Neural progenitor cell (in vitro differentiated cells): ENCODE data around the gene ATP13A1. TPM values are rescaled to one million over a fixed set of nuclear protein-coding genes. Genes with fewer than 3 reads are reported as not detected.
"Not testable (repeated sequence)": the region's sequence is repeated elsewhere in the genome, so short reads cannot be mapped to it uniquely, and the experiment has no call there.

Source experiments
- DNase-seq: peaks from one replicate; pipeline ENCODE4 v3.0.0-alpha.2; 2016; ENCODE audit warnings: low spot score
- H2AFZ ChIP-seq: fragments of 200-600 bp; sonication (generic); replicated peaks from 2 replicates; pipeline ENCODE4 v1.6.1; 2016; ENCODE audit warnings: antibody characterized with exemption
- H3F3A ChIP-seq: fragments of 200-600 bp; sonication (generic); 2 replicates; pipeline ENCODE4 v1.6.1; 2016; ENCODE audit warnings: antibody characterized with exemption, low read depth
- H3K27ac ChIP-seq: fragments of 200-600 bp; sonication (generic); 2 replicates; pipeline ENCODE4 v1.5.1; 2016; ENCODE audit warnings: mild to moderate bottlenecking
- H3K27me3 ChIP-seq: fragments of 200-600 bp; sonication (generic); 2 replicates; pipeline ENCODE4 v1.6.1; 2016; ENCODE audit warnings: mild to moderate bottlenecking, moderate library complexity
- H3K36me3 ChIP-seq: fragments of 200-600 bp; sonication (generic); 2 replicates; pipeline ENCODE4 v1.5.1; 2016
- H3K4me1 ChIP-seq: fragments of 200-600 bp; sonication (generic); 2 replicates; pipeline ENCODE4 v1.6.1; 2016; ENCODE audit warnings: mixed run types
- H3K4me2 ChIP-seq: fragments of 200-600 bp; sonication (generic); 2 replicates; pipeline ENCODE4 v1.6.1; 2016
- H3K4me3 ChIP-seq: fragments of 200-600 bp; sonication (generic); 2 replicates; pipeline ENCODE4 v1.5.1; 2016
- H3K79me2 ChIP-seq: fragments of 200-600 bp; sonication (generic); 2 replicates; pipeline ENCODE4 v1.6.1; 2016; ENCODE audit warnings: low read depth
- H3K9ac ChIP-seq: fragments of 200-600 bp; sonication (generic); 2 replicates; pipeline ENCODE4 v1.6.1; 2016
- H3K9me3 ChIP-seq: fragments of 200-600 bp; sonication (generic); 2 replicates; pipeline ENCODE4 v1.5.1; 2016; ENCODE audit warnings: low read depth
- H4K20me1 ChIP-seq: fragments of 200-600 bp; sonication (generic); 2 replicates; pipeline ENCODE4 v1.6.1; 2016; ENCODE audit warnings: low read depth
- H3K27ac Mint-ChIP-seq: 3 replicates; pipeline ENCODE4 v1.8.0; 2021; ENCODE audit warnings: mixed read lengths
- H3K27me3 Mint-ChIP-seq: 2 replicates; pipeline ENCODE4 v1.8.0; 2022; ENCODE audit warnings: low read depth, mild to moderate bottlenecking, inconsistent platforms, moderate library complexity, mixed read lengths; ENCODE audit not compliant: insufficient read depth
- H3K36me3 Mint-ChIP-seq: 3 replicates; pipeline ENCODE4 v1.8.0; 2021; ENCODE audit warnings: mixed read lengths
- H3K4me1 Mint-ChIP-seq: 3 replicates; pipeline ENCODE4 v1.8.0; 2021; ENCODE audit warnings: mixed read lengths
- H3K4me3 Mint-ChIP-seq: 3 replicates; pipeline ENCODE4 v1.8.0; 2021; ENCODE audit warnings: mild to moderate bottlenecking, moderate library complexity, mixed read lengths
- H3K9me3 Mint-ChIP-seq: 3 replicates; pipeline ENCODE4 v1.8.0; 2020; ENCODE audit warnings: mixed read lengths
- EZH2 ChIP-seq: fragments of 200-600 bp; sonication (generic); IDR thresholded peaks from 2 replicates; pipeline ENCODE4 v1.6.1; 2017; ENCODE audit warnings: antibody characterized with exemption, mild to moderate bottlenecking, moderate library complexity
- EZH2phosphoT487 ChIP-seq: fragments of 200-600 bp; sonication (generic); IDR thresholded peaks from 2 replicates; pipeline ENCODE4 v1.6.1; 2017; ENCODE audit warnings: antibody characterized with exemption
- total RNA-seq: library from RNA; depleted of rRNA; stranded (reverse); fragments of >200 nt; gene quantifications from 2 replicates; pipeline ENCODE4 v1.2.3, GENCODE V29; 2015; ENCODE audit warnings: low replicate concordance
- TF ChIP-seq, protein P1 (sequence below): fragments of 200-600 bp; sonication (generic); IDR thresholded peaks from 2 replicates; pipeline ENCODE4 v1.5.1; 2017; ENCODE audit warnings: antibody characterized with exemption, mild to moderate bottlenecking

ATP13A1 gene
- total RNA-seq, 1 donor from 2014 or later, result 19.2 TPM

DNA sequence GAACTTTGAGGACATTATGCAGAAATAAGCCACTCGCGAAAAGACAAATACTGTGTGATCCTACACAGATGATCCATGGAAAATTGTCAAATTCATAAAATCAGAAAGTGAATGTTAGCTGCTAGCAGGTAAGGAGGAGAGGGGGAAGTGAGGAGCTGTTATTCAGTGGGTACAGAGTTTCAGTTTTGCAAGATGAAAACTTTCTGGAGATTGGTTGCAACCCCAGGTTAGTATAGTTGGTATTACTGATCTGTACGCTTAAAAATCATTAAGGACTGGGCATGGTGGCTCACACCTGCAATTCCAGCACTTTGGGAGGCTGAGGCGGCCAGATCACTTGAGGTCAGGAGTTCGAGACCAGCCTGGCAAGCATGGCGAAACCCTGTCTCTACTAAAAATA lies 23.1 kb upstream of the ATP13A1 start:
- H3K27me3 ChIP-seq, result no peaks in the 10 kb centered on the region
- no peak for DNase-seq
- no peak overlapping the region for H3K4me3 ChIP-seq
- no peaks in the 10 kb centered on the region for H3K9me3 ChIP-seq
- no peaks in the 10 kb centered on the region for H3K4me1 Mint-ChIP-seq
- TF ChIP-seq EZH2, result no peak
- TF ChIP-seq, protein P1, sequence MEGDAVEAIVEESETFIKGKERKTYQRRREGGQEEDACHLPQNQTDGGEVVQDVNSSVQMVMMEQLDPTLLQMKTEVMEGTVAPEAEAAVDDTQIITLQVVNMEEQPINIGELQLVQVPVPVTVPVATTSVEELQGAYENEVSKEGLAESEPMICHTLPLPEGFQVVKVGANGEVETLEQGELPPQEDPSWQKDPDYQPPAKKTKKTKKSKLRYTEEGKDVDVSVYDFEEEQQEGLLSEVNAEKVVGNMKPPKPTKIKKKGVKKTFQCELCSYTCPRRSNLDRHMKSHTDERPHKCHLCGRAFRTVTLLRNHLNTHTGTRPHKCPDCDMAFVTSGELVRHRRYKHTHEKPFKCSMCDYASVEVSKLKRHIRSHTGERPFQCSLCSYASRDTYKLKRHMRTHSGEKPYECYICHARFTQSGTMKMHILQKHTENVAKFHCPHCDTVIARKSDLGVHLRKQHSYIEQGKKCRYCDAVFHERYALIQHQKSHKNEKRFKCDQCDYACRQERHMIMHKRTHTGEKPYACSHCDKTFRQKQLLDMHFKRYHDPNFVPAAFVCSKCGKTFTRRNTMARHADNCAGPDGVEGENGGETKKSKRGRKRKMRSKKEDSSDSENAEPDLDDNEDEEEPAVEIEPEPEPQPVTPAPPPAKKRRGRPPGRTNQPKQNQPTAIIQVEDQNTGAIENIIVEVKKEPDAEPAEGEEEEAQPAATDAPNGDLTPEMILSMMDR, result no peak
- no peak for TF ChIP-seq EZH2phosphoT487
- H4K20me1 ChIP-seq, result no peaks in the 10 kb centered on the region
- H3K36me3 Mint-ChIP-seq, result peaks cover 25% of the 10 kb centered on the region
- no peaks in the 10 kb centered on the region for H3K36me3 ChIP-seq
- H3K9ac ChIP-seq, result no peak overlapping the region
- no peak overlapping the region for H3K27ac Mint-ChIP-seq
- no peak overlapping the region for H3K4me2 ChIP-seq
- H3K4me3 Mint-ChIP-seq, result no peak overlapping the region
- H3K79me2 ChIP-seq, result no peaks in the 10 kb centered on the region
- H2AFZ ChIP-seq, result no peak overlapping the region
- no peak overlapping the region for H3K27ac ChIP-seq
- peaks cover 16% of the 10 kb centered on the region for H3F3A ChIP-seq
- H3K4me1 ChIP-seq, result no peaks in the 10 kb centered on the region
- peaks cover 36% of the 10 kb centered on the region for H3K9me3 Mint-ChIP-seq
- no peaks in the 10 kb centered on the region for H3K27me3 Mint-ChIP-seq

GRCh38 chr19:19686119-19686518 lies 22.6 kb upstream of the ATP13A1 start:
- H3K4me1 Mint-ChIP-seq, H3K27ac ChIP-seq, H3K4me3 ChIP-seq, H3K27me3 Mint-ChIP-seq, H3K4me3 Mint-ChIP-seq, H2AFZ ChIP-seq, H3K27me3 ChIP-seq, H3K79me2 ChIP-seq, DNase-seq, H3K27ac Mint-ChIP-seq, H3K9ac ChIP-seq, H3K9me3 ChIP-seq, H4K20me1 ChIP-seq, H3K36me3 ChIP-seq, H3K4me1 ChIP-seq, H3K4me2 ChIP-seq: not testable (repeated sequence)
- Mint-ChIP-seq H3K9me3 (peaks cover 40% of the 10 kb centered on the region), H3K36me3 (peaks cover 29% of the 10 kb centered on the region)
- peaks cover 16% of the 10 kb centered on the region for H3F3A ChIP-seq

- peaks cover 71% of the 10 kb centered on the region for H3K36me3 Mint-ChIP-seq
- H3K4me3 Mint-ChIP-seq, result no peak overlapping the region
- H3K9me3 Mint-ChIP-seq, result peaks cover 80% of the 10 kb centered on the region
- peaks cover 23% of the 10 kb centered on the region for H3K36me3 ChIP-seq
- no peak overlapping the region for H3K27ac Mint-ChIP-seq
- no peak overlapping the region for H2AFZ ChIP-seq
- H3K4me2 ChIP-seq, result no peak overlapping the region
- H3K27me3 ChIP-seq, result no peaks in the 10 kb centered on the region
- no peaks in the 10 kb centered on the region for H3K4me1 Mint-ChIP-seq
- no peak overlapping the region for H3K27ac ChIP-seq
- TF ChIP-seq EZH2 (no peak), EZH2phosphoT487 (no peak)
- TF ChIP-seq, protein P1, result no peak
- no peaks in the 10 kb centered on the region for H3K4me1 ChIP-seq
- H3F3A ChIP-seq, result no peaks in the 10 kb centered on the region
- no peaks in the 10 kb centered on the region for H4K20me1 ChIP-seq
- H3K4me3 ChIP-seq, result no peak overlapping the region
- peaks cover 31% of the 10 kb centered on the region for H3K79me2 ChIP-seq
- peaks cover 8% of the 10 kb centered on the region for H3K27me3 Mint-ChIP-seq
- H3K9ac ChIP-seq, result no peak overlapping the region
- no peak for DNase-seq
- H3K9me3 ChIP-seq, result no peaks in the 10 kb centered on the region
Measured at GRCh38 chr19:19679176-19680073, 15.9 kb upstream of the ATP13A1 start.

DNA sequence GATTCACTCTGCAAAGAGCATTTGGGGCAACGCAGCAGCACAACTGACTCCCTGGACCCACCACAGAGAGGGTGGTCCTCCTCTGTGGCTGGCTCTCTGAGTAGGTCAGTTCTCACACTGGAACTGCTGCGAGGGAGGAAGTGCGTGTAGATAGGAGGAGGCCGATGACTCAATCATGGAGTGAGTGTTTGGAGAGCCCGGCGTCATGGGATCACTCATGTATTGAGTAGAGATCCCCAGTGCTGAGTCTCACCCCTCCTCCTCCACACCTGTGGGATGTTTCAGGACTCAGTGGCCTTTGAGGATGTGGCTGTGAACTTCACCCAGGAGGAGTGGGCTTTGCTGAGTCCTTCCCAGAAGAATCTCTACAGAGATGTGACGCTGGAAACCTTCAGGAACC lies 14.1 kb upstream of the ATP13A1 start:
- no peak for DNase-seq
- Histone ChIP-seq H3K9me3 (no peaks in the 10 kb centered on the region), H3K27ac (no peak overlapping the region), H2AFZ (no peak overlapping the region), H4K20me1 (no peaks in the 10 kb centered on the region), H3F3A (no peaks in the 10 kb centered on the region), H3K79me2 (peaks cover 48% of the 10 kb centered on the region), H3K4me1 (no peaks in the 10 kb centered on the region), H3K36me3 (peaks cover 26% of the 10 kb centered on the region), H3K4me2 (no peak overlapping the region), H3K9ac (no peak overlapping the region), H3K4me3 (no peak overlapping the region), H3K27me3 (no peaks in the 10 kb centered on the region)
- H3K4me1 Mint-ChIP-seq, result no peaks in the 10 kb centered on the region
- H3K36me3 Mint-ChIP-seq, result peaks cover 66% of the 10 kb centered on the region
- TF ChIP-seq EZH2phosphoT487 (no peak), EZH2 (no peak)
- TF ChIP-seq, protein P1, result no peak
- H3K27me3 Mint-ChIP-seq, result peaks cover 8% of the 10 kb centered on the region
- H3K27ac Mint-ChIP-seq, result no peak overlapping the region
- H3K9me3 Mint-ChIP-seq, result peaks cover 76% of the 10 kb centered on the region
- H3K4me3 Mint-ChIP-seq, result peak overlapping the region; percentile 15
